GM12865 (cell line): Measurements from ENCODE around the gene MDH1.
"Not testable (repeated sequence)": the region's sequence is repeated elsewhere in the genome, so short reads cannot be mapped to it uniquely, and the experiment has no call there.

Experiments used
- DNase-seq: peaks from one replicate; pipeline ENCODE4 v3.0.0; 2010; ENCODE audit warnings: low read depth
- H3K4me3 ChIP-seq: 2 replicates; pipeline ENCODE4 v1.5.1; 2011; ENCODE audit warnings: mild to moderate bottlenecking, low read depth, low read length, control low read depth
- CTCF ChIP-seq: IDR thresholded peaks from 2 replicates; pipeline ENCODE4 v1.5.1; 2011; ENCODE audit warnings: low read length, control low read depth, low read depth, inconsistent platforms; ENCODE audit not compliant: insufficient read depth; ENCODE audit errors: missing control alignments

MDH1 gene

GRCh38 chr2:63555931-63556330, 32.8 kb upstream of the MDH1 start:
- H3K4me3 ChIP-seq = no peak overlapping the region
- no peak for DNase-seq
- TF ChIP-seq CTCF = no peak

GRCh38 chr2:63557819-63558218, 30.9 kb upstream of the MDH1 start:
- not testable (repeated sequence) for H3K4me3 ChIP-seq, DNase-seq

GRCh38 chr2:63558922-63559321, 29.8 kb upstream of the MDH1 start:
- DNase-seq = not testable (repeated sequence)

GRCh38 chr2:63562751-63563150, 26.0 kb upstream of the MDH1 start:
- TF ChIP-seq CTCF = no peak
- H3K4me3 ChIP-seq = no peak overlapping the region
- no peak for DNase-seq

More at GRCh38 chr2:63558922-63559321, 29.8 kb upstream of the MDH1 start:
- H3K4me3 ChIP-seq = not testable (repeated sequence)

GRCh38 chr2:63569740-63570139, 19.0 kb upstream of the MDH1 start:
- peak; percentile 54 for DNase-seq
- H3K4me3 ChIP-seq = no peak overlapping the region
- TF ChIP-seq CTCF = no peak

GRCh38 chr2:63571291-63571690, 17.5 kb upstream of the MDH1 start:
- no peak overlapping the region for H3K4me3 ChIP-seq
- no peak for DNase-seq
- TF ChIP-seq CTCF = no peak

- TF ChIP-seq CTCF = no peak
- no peak overlapping the region for H3K4me3 ChIP-seq
- no peak for DNase-seq
Measured at GRCh38 chr2:63572001-63572400, 16.8 kb upstream of the MDH1 start.

GRCh38 chr2:63573026-63573425, 15.7 kb upstream of the MDH1 start:
- not testable (repeated sequence) for H3K4me3 ChIP-seq, DNase-seq

- not testable (repeated sequence) for DNase-seq, H3K4me3 ChIP-seq
Measured at GRCh38 chr2:63573726-63574345, 14.9 kb upstream of the MDH1 start.
